GM12878 (cell line): ENCODE results near the gene GIMAP1. TPM values are rescaled to one million over a fixed set of nuclear protein-coding genes. Genes with fewer than 3 reads are reported as not detected.

Experiments
- ATF3 ChIP-seq: IDR thresholded peaks from 2 replicates; pipeline ENCODE4 v1.6.1; 2011; ENCODE audit warnings: low read depth, mild to moderate bottlenecking, low read length, moderate library complexity, borderline replicate concordance; ENCODE audit errors: extremely low read depth
- BHLHE40 ChIP-seq, 2 experiments: fragments of 450-650 bp in 1 of 2; IDR thresholded peaks; 2 replicates each; pipeline ENCODE4 v1.6.1; 2011 to 2017; ENCODE audit warnings: low read depth in 2 of 2, borderline replicate concordance in 1 of 2, improper control_type of control experiment in 1 of 2, low read length in 1 of 2, mild to moderate bottlenecking in 1 of 2
- CEBPB ChIP-seq, 2 experiments: fragments of 150-350 bp in 1 of 2; IDR thresholded peaks; 2 replicates each; pipeline ENCODE4 v1.6.1; 2012 to 2014; ENCODE audit warnings: low read depth in 2 of 2, low read length in 2 of 2, borderline replicate concordance in 1 of 2, inconsistent platforms in 1 of 2
- DPF2 ChIP-seq: fragments of 450-650 bp; IDR thresholded peaks from 2 replicates; pipeline ENCODE4 v1.6.1; 2017; ENCODE audit warnings: mild to moderate bottlenecking
- IRF5 ChIP-seq: fragments of 450-650 bp; IDR thresholded peaks from 2 replicates; pipeline ENCODE4 v1.6.1; 2017; ENCODE audit warnings: borderline replicate concordance
- MAX ChIP-seq: IDR thresholded peaks from 2 replicates; pipeline ENCODE4 v1.6.1; 2012; ENCODE audit warnings: low read depth, low read length, improper control_type of control experiment
- MXI1 ChIP-seq: fragments of 150-350 bp; IDR thresholded peaks from 2 replicates; pipeline ENCODE4 v1.6.1; 2011; ENCODE audit warnings: low read depth, mild to moderate bottlenecking, inconsistent platforms, low read length, improper control_type of control experiment
- PAX8 ChIP-seq: fragments of 450-650 bp; IDR thresholded peaks from 2 replicates; pipeline ENCODE4 v1.6.1; 2017; ENCODE audit warnings: mild to moderate bottlenecking, moderate library complexity
- PBX3 ChIP-seq: IDR thresholded peaks from 2 replicates; pipeline ENCODE4 v1.6.1; 2011; ENCODE audit warnings: mild to moderate bottlenecking, low read depth, low read length, moderate library complexity; ENCODE audit not compliant: insufficient replicate concordance
- RAD51 ChIP-seq: fragments of 450-650 bp; IDR thresholded peaks from 2 replicates; pipeline ENCODE4 v1.6.1; 2016; ENCODE audit warnings: moderate library complexity, mild to moderate bottlenecking, inconsistent platforms
- SMC3 ChIP-seq: IDR thresholded peaks from 2 replicates; pipeline ENCODE4 v1.6.1; 2011; ENCODE audit warnings: low read length, improper control_type of control experiment, borderline replicate concordance
- TAF1 ChIP-seq: IDR thresholded peaks from 2 replicates; pipeline ENCODE4 v1.6.1; 2011; ENCODE audit warnings: mild to moderate bottlenecking, low read depth, low read length, borderline replicate concordance
- ZBTB33 ChIP-seq: fragments of 450-650 bp; IDR thresholded peaks from 2 replicates; pipeline ENCODE4 v1.6.1; 2017; ENCODE audit warnings: mild to moderate bottlenecking
- ZNF687 ChIP-seq: fragments of 450-650 bp; IDR thresholded peaks from 2 replicates; pipeline ENCODE4 v1.6.1; 2017; ENCODE audit warnings: mild to moderate bottlenecking, moderate library complexity
- polyA plus RNA-seq, 11 experiments: library from polyadenylated mRNA; depleted of rRNA in 4 of 11; unstranded in 6 of 11; stranded (reverse) in 5 of 11; fragments of >200 nt; fragmentation: Nextera tagmentation in 4 of 11; fragmentation: Illumina TruSeq in 1 of 11; extraction: Ambion mirVana in 4 of 11; extraction: Trizol in 1 of 11; gene quantifications; 1 replicate in 1 of 11; 2 replicates in 10 of 11; pipeline versions ENCODE4 v1.2.1 to v1.2.3, GENCODE V29; 2011 to 2016; ENCODE audit warnings: inconsistent platforms in 2 of 11, missing spikeins in 2 of 11, low read depth in 1 of 11
- total RNA-seq, 4 experiments: library from RNA; depleted of rRNA in 3 of 4; stranded (reverse); fragments of >200 nt in 3 of 4; fragmentation: Illumina TruSeq in 1 of 4; extraction: Trizol in 1 of 4; gene quantifications; 2 replicates each; pipeline versions ENCODE4 v1.2.1 to v1.2.3, GENCODE V29; 2013 to 2021

The GIMAP1 gene
- total and polyA plus RNA-seq, 10 of the 15 experiments (the other 5 are each of a cell fraction or from before 2014, with no cell fraction given), result 0.16 to 1.9 (median 1.1) TPM

- TF ChIP-seq PBX3 (no peak), MXI1 (peak; percentile 86; the same call in 1 of the 2 replicates), DPF2 (0 out of 2 replicates have a peak, but pooled peaks have one; percentile 25), MAX (peak; percentile 81; the same call in 1 of the 2 replicates), BHLHE40 (IDR thresholded peaks at IDR 0.05; ENCODE audit: borderline replicate concordance in 1 of 2, low read depth in 2 of 2, low read length in 1 of 2) (peak; percentile 86 to 93), PAX8 (no peak), ZBTB33 (no peak), ATF3 (peak; percentile 25; the same call in 1 of the 2 replicates), ZNF687 (peak; percentile 82), CEBPB (IDR thresholded peaks at IDR 0.05; ENCODE audit: borderline replicate concordance in 1 of 2, low read depth in 2 of 2, low read length in 2 of 2) (no peak), SMC3 (peak; percentile 20; the same call in 1 of the 2 replicates), TAF1 (peak; percentile 58; the same call in 1 of the 2 replicates), RAD51 (peak; percentile 91), IRF5 (no peak)
These were observed 31.0 kb upstream of the GIMAP1 start, which contains the start of gene GIMAP2 (continued) for GRCh38 chr7:150685219-150686029.
